GM12892 (cell line): Measurements from ENCODE around the gene NAA40.

Experiments
- POLR2A ChIP-seq: IDR thresholded peaks from 2 replicates; pipeline ENCODE4 v1.6.1; 2011; ENCODE audit warnings: low read depth, low read length, control low read depth
- TAF1 ChIP-seq: IDR thresholded peaks from 2 replicates; pipeline ENCODE4 v1.6.1; 2011; ENCODE audit warnings: low read depth, mild to moderate bottlenecking, control low read depth, low read length, borderline replicate concordance

DNA sequence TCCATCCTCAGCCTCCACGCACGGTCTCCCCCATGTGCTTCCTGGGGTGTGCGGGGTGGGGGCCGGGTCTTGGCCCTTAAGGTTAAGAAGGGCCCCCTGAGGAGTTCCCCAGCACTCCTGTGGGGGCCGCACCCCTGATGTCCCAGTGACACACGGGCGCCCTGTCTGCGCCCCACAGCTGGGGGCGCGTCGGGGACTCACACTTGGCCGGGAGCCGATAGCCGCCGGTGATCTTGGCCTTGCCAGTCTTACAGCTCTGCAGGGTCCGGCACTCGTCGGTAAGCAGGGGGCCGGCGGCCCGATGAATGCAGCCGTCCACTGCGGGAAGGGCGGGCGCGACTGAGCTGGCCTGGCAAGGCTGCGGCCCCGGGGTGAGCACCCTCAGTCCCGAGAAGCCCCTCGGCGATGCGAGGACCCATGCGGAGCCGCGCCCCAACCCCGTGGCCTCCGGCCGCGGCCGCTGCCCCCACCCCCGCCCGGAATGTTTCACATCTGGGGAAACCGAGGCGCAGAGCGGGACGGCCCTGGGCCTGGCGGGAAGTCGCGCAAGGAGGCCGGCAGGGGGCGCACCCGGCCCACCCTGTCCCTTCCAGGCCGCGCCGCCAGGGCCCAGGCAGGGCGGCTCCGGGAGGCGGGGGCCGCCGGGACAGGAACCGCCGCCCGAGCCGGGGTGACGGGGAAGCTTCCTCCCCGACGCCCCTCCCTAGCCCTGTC is 61.4 kb downstream of the NAA40 start:
- TF ChIP-seq TAF1 (no peak), POLR2A (no peak)
